ENCODE data around the gene HERC3. TPM values are rescaled to one million over a fixed set of nuclear protein-coding genes. Genes with fewer than 3 reads are reported as not detected.

HERC3 gene
- total RNA-seq, 4 donors from 2014 or later, result 49.6 to 64.3 (median 52.2) TPM

DNA sequence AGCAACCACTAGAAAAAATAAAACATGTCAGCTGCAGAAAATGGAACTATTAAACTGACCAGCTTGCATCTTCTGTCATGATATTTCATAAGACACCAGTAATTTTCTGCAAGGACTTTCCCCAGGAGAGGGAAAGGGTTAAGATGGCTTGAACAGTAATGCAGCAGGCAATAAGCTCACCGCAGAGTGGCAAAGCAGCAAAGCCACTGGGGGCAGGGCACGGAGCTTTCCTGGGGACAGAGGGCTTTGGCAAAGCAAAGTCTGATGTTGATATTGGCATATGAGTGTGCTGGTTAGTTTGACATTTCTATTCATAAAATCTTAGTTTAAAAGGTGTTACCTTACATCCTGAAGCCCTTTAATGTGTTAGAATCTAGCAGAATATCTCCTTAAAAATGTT is 160.5 kb downstream of the HERC3 start:
- WGBS, 2 donors, result 58 to 65% methylated on average over 2 of the region's 2 CpGs
- intact Hi-C loops (cut with DNase I; ENCODE audit: low total_unique reads), result no loop called here
- no peak for DNase-seq (ENCODE audit: low spot score in 2 of 2)
- no peak overlapping the region for H3K4me3 ChIP-seq (ENCODE audit: low read depth, poor library complexity, severe bottlenecking)
- TF ChIP-seq, protein P1, sequence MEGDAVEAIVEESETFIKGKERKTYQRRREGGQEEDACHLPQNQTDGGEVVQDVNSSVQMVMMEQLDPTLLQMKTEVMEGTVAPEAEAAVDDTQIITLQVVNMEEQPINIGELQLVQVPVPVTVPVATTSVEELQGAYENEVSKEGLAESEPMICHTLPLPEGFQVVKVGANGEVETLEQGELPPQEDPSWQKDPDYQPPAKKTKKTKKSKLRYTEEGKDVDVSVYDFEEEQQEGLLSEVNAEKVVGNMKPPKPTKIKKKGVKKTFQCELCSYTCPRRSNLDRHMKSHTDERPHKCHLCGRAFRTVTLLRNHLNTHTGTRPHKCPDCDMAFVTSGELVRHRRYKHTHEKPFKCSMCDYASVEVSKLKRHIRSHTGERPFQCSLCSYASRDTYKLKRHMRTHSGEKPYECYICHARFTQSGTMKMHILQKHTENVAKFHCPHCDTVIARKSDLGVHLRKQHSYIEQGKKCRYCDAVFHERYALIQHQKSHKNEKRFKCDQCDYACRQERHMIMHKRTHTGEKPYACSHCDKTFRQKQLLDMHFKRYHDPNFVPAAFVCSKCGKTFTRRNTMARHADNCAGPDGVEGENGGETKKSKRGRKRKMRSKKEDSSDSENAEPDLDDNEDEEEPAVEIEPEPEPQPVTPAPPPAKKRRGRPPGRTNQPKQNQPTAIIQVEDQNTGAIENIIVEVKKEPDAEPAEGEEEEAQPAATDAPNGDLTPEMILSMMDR (IDR thresholded peaks at IDR 0.05), result no peak
- no peak for TF ChIP-seq POLR2A (IDR thresholded peaks at IDR 0.05)

DNA sequence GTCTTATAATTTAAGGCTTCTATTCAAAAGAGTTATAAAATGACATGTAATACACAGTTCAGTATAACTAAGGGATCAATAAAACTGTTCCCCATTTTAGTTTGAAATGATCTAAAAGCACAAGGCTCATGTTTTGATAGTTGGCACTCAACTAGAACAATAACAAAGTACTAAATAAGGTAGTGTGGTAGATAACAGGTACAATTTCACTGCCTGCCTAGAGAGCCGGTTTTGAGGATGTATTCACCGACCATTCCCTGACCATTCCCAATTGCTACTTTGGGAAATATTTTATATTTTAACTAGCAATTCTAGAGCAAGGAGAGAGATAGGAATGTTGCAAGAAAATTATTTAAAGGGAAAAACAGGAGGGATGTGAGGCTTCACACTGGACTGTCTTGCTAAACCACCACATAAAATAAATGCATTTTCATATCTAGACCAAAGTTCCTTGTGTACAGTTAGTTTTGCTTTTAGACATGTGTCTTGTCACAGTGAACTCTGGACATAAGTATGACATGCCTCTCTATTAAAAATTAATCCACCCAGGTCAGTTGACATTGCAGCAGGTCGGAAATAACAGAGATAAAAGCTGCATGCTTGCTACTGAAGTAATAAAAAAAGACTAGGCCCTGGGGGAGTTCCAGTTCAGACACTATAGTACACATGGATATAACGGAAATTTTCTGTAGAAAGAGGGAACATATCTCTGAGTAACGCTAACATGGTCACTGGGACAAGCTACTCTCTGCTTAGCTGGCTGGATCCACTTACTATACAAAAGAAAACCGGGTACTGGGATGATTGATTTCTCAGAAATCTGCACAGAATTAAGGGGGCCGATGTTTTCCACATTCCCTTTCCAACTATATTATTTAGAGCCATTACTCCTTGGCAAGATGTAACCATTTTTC is 161.6 kb downstream of the HERC3 start:
- TF ChIP-seq, protein P1 (IDR thresholded peaks at IDR 0.05), result no peak
- no peak for TF ChIP-seq POLR2A (IDR thresholded peaks at IDR 0.05)
- intact Hi-C loops (cut with DNase I; ENCODE audit: low total_unique reads), result no loop called here
- 74 to 79% methylated on average over 7 of the region's 7 CpGs for WGBS, 2 donors
- DNase-seq (ENCODE audit: low spot score in 2 of 2), result no peak
- no peak overlapping the region for H3K4me3 ChIP-seq (ENCODE audit: low read depth, poor library complexity, severe bottlenecking)

GRCh38 chr4:88754796-88755195 is 162.5 kb downstream of the HERC3 start:
- 97% methylated on average over 3 of the region's 3 CpGs for WGBS, 2 donors
- intact Hi-C loops (cut with DNase I; ENCODE audit: low total_unique reads), result no loop called here
- TF ChIP-seq, protein P1 (IDR thresholded peaks at IDR 0.05), result no peak
- no peak for TF ChIP-seq POLR2A (IDR thresholded peaks at IDR 0.05)
- H3K4me3 ChIP-seq (ENCODE audit: low read depth, poor library complexity, severe bottlenecking), result no peak overlapping the region
- DNase-seq (ENCODE audit: low spot score in 2 of 2), result no peak

- no peak for DNase-seq (ENCODE audit: low spot score in 2 of 2)
- TF ChIP-seq, protein P1 (IDR thresholded peaks at IDR 0.05), result no peak
- TF ChIP-seq POLR2A (IDR thresholded peaks at IDR 0.05), result no peak
- WGBS, 2 donors, result 91 to 100% methylated on average over 1 of the region's 1 CpG
- intact Hi-C loops (cut with DNase I; ENCODE audit: low total_unique reads), result no loop called here
- no peak overlapping the region for H3K4me3 ChIP-seq (ENCODE audit: low read depth, poor library complexity, severe bottlenecking)
Measured at GRCh38 chr4:88755454-88755853, 163.2 kb downstream of the HERC3 start.

DNA sequence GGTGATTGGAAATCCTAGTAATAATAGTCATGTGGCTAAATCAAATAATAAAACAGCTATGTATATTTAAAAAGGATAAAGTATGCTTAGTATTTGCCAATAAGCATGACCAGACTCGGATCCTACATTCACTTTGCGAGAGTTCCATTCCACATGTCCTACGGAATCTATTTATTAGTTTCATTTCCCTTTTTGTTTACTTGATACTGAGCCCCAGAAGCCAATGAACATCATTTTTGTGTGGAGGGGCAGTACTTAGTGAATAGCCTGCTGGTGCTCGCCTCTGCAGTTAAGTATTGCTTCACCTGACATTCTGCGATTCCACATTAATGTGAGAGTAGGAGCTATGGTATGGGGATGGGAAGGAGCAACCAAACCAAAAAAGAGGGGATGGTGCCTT is 163.9 kb downstream of the HERC3 start:
- no peak for DNase-seq (ENCODE audit: low spot score in 2 of 2)
- no peak overlapping the region for H3K4me3 ChIP-seq (ENCODE audit: low read depth, poor library complexity, severe bottlenecking)
- WGBS, 2 donors, result 63 to 65% methylated on average over 5 of the region's 5 CpGs
- TF ChIP-seq POLR2A (IDR thresholded peaks at IDR 0.05), result no peak
- TF ChIP-seq, protein P1 (IDR thresholded peaks at IDR 0.05), result no peak
- intact Hi-C loops (cut with DNase I; ENCODE audit: low total_unique reads), result no loop called here

Data from lower leg skin (tissue), 4 donors.